ENCODE results near the gene VPS4B.

- TF ChIP-seq EZH2 (IDR thresholded peaks at IDR 0.05; ENCODE audit: borderline replicate concordance, insufficient read depth, low read length, poor library complexity, severe bottlenecking) (no peak), CTCF (IDR thresholded peaks at IDR 0.05; ENCODE audit: poor library complexity, severe bottlenecking) (no peak)
Measured at GRCh38 chr18:63387861-63388260, 34.4 kb downstream of the VPS4B start.

All from neural cell (in vitro differentiated cells).